Sigmoid colon (tissue), 7 donors: Measurements from ENCODE around the gene AAMDC. TPM values are rescaled to one million over a fixed set of nuclear protein-coding genes. Genes with fewer than 3 reads are reported as not detected.

ENCODE experiments used
- DNase-seq: peaks from one replicate; pipeline ENCODE4 v3.0.0-alpha.2; 2019
- H3K27ac ChIP-seq, 4 donors: fragments of 200-600 bp; sonication (generic); one replicate each; pipeline ENCODE4 v1.5.1; 2016 to 2019; ENCODE audit warnings: mild to moderate bottlenecking in 1 of 4
- H3K27me3 ChIP-seq, 3 donors: fragments of 200-600 bp; sonication (generic); one replicate each; pipeline ENCODE4 v1.5.1; 2019; ENCODE audit warnings: mild to moderate bottlenecking in 1 of 3
- H3K36me3 ChIP-seq, 4 donors: fragments of 200-600 bp; sonication (generic); one replicate each; pipeline ENCODE4 v1.5.1; 2016 to 2019
- H3K4me1 ChIP-seq, 4 donors: fragments of 200-600 bp; sonication (generic); one replicate each; pipeline ENCODE4 v1.5.1; 2017 to 2019
- H3K4me3 ChIP-seq, 4 donors: fragments of 200-600 bp; sonication (generic); one replicate each; pipeline ENCODE4 v1.5.1; 2017 to 2019; ENCODE audit warnings: mild to moderate bottlenecking in 2 of 4, moderate library complexity in 1 of 4
- H3K9me3 ChIP-seq, 4 donors: fragments of 200-600 bp in 3 of 4; sonication (generic) in 3 of 4; one replicate each; pipeline versions ENCODE4 v1.5.1 to v1.6.1; 2013 to 2019
- CTCF ChIP-seq, 4 experiments: fragments of 450-650 bp in 3 of 4; fragments of 200-600 bp in 1 of 4; IDR thresholded peaks; one replicate each; pipeline ENCODE4 v1.5.1; 2016 to 2019; ENCODE audit warnings: antibody characterized with exemption in 4 of 4, mild to moderate bottlenecking in 3 of 4, moderate library complexity in 2 of 4
- EP300 ChIP-seq, 4 donors: sonication (generic); formaldehyde crosslinking; IDR thresholded peaks; one replicate each; pipeline ENCODE4 v1.6.1; 2017; ENCODE audit warnings: antibody characterized with exemption in 4 of 4
- POLR2A ChIP-seq, 2 donors: fragments of 450-650 bp; IDR thresholded peaks; one replicate each; pipeline ENCODE4 v1.6.1; 2016; ENCODE audit warnings: antibody characterized with exemption in 2 of 2, mild to moderate bottlenecking in 2 of 2, moderate library complexity in 2 of 2
- POLR2AphosphoS5 ChIP-seq, 4 donors: sonication (generic); formaldehyde crosslinking; IDR thresholded peaks; one replicate each; pipeline ENCODE4 v1.6.1; 2017; ENCODE audit warnings: antibody characterized with exemption in 4 of 4
- WGBS, 2 donors: extraction: QIAGEN DNeasy Blood & Tissue Kit; methylation state at CpG; one replicate each; pipeline ENCODE4 v1.1.7; 2013; 5-methylcytosine and 5-hydroxymethylcytosine counted together
- intact Hi-C: fragments of 100-400 bp; cut with DNase I; formaldehyde crosslinking; loops from one replicate; pipeline ENCODE4 v1.15.1; 2023
- polyA plus RNA-seq, 3 donors: library from polyadenylated mRNA; stranded (reverse); fragments of 200-250 nt; gene quantifications; one replicate each; pipeline ENCODE4 v1.2.3, GENCODE V29; 2013
- total RNA-seq, 4 donors: library from RNA; depleted of rRNA; stranded (reverse); fragments of >200 nt; gene quantifications; one replicate each; pipeline ENCODE4 v1.1.0, GENCODE V29; 2016
- donor health status: healthy with polysubstance abuse.
- donor health status: Bipolar disorder and iron deficiency.
- donor health status: healthy.

Gene AAMDC
- total RNA-seq (10 to 100 TPM; 29.1 to 66.7 (median 43.7) TPM), polyA plus RNA-seq (10 to 100 TPM; 36.4 to 85.3 (median 63.6) TPM)

- peak; percentile 99 for DNase-seq
- Histone ChIP-seq H3K27me3 (no peaks in the 10 kb centered on the region), H3K36me3 (no peaks in the 10 kb centered on the region), H3K4me3 (peak within 1 kb of the TSS; percentile 64 to 100 (median 98)), H3K9me3 (no peaks in the 10 kb centered on the region), H3K4me1 (peaks cover 0 to 68% (median 51%) of the 10 kb centered on the region in 4 donors), H3K27ac (peak within 1 kb of the TSS; percentile 85 to 99 (median 98))
- intact Hi-C loops = loop anchor here (2.0 to 10.0 kb wide), 2 partner anchors 94 to 174 kb away; partner anchors contain the start of gene INTS4
- WGBS, 2 donors = 0% methylated on average over 64 of the region's 64 CpGs
- TF ChIP-seq CTCF (IDR thresholded peaks at IDR 0.05) = peak; percentile 28 to 62 (median 52)
- peak; percentile 84 to 99 (median 88) for TF ChIP-seq POLR2AphosphoS5 (IDR thresholded peaks at IDR 0.05)
- TF ChIP-seq EP300 (IDR thresholded peaks at IDR 0.05) = no peak
- TF ChIP-seq POLR2A (IDR thresholded peaks at IDR 0.05) = peak; percentile 75 to 81
These were observed at the start of gene AAMDC, which contains the start of gene RSF1 for GRCh38 chr11:77820565-77821348. Gene AAMDC, plus strand, starts transcription at chr11:77821144. Its CDS starts 21,353 bp downstream, at chr11:77842497. Gene RSF1, minus strand, starts transcription at chr11:77820722. Its CDS starts 8 bp downstream, at chr11:77820714.

DNA sequence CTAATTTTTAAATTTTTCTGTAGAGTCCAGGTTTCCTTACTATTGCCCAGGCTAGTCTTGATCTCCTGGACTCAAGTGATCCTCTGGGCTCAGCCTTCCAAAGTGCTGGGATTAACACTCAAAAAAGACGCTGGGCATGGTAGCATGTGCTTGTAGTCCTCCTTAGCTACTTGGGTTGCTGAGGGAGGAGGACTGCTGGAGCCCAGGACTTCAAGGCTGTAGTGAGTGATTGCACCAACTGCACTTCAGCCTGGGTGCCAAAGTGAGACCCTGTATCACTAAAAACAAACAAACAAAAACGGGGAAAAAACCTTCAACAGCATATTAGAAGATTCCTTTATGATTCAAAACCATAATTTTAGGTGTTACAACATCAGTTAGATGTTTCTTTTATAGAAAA, 45.0 kb upstream of the AAMDC start:
- 69 to 82% methylated on average over 2 of the region's 2 CpGs for WGBS, 2 donors
- peaks cover 0 to 15% (median 3%) of the 10 kb centered on the region in 4 donors for H3K4me1 ChIP-seq
- TF ChIP-seq POLR2A (IDR thresholded peaks at IDR 0.05) (no peak), POLR2AphosphoS5 (IDR thresholded peaks at IDR 0.05) (no peak), CTCF (IDR thresholded peaks at IDR 0.05) (no peak), EP300 (IDR thresholded peaks at IDR 0.05) (no peak)
- no peak overlapping the region for H3K4me3 ChIP-seq
- intact Hi-C loops = no loop called here
- DNase-seq = no peak
- no peaks in the 10 kb centered on the region for H3K27me3 ChIP-seq
- H3K36me3 ChIP-seq = no peaks in the 10 kb centered on the region
- no peak overlapping the region for H3K27ac ChIP-seq
- H3K9me3 ChIP-seq = no peaks in the 10 kb centered on the region

DNA sequence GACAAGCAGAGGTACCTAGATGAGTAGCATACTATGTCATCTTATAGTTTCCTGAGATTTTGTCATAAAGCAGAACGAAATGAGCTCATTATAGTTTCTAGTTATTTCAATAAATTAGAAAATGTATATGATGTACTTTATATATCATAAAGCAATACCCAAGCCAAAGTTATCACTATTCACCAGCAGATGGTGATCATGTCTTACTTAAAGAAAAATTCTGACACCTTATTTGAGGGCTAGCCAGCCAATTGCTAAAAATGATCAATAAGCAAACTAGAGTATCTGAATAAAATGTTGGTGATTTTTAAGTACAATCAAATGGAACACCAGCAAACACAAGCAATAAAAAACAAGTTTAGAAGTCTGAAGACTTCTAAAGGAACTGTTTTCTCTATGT, 44.5 kb upstream of the AAMDC start:
- Histone ChIP-seq H3K27ac (no peak overlapping the region), H3K9me3 (no peaks in the 10 kb centered on the region), H3K4me3 (no peak overlapping the region), H3K4me1 (peaks cover 0 to 10% (median 3%) of the 10 kb centered on the region in 4 donors), H3K36me3 (no peaks in the 10 kb centered on the region), H3K27me3 (no peaks in the 10 kb centered on the region)
- no peak for TF ChIP-seq POLR2AphosphoS5 (IDR thresholded peaks at IDR 0.05)
- WGBS, 2 donors = 88 to 89% methylated on average over 1 of the region's 1 CpG
- intact Hi-C loops = no loop called here
- DNase-seq = no peak

DNA sequence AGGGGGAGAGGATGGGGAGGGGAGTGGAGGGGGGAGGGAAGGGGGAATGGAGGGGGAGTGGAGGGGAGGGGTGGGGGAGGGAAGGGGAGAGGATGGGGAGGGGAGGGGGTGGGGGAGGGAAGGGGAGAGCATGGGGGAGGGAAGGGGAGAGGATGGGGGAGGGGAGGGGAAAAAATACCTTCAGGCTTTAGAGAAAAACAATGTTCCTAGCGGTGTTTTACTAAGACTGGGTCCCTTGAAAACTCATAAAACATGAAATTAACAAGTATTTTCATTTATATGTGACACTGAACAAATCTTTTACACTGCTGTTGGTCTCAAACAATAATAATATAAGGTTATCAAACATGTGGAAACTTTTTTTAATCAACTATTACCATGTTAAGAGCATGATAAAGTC, 42.8 kb upstream of the AAMDC start:
- no peaks in the 10 kb centered on the region for H3K9me3 ChIP-seq
- intact Hi-C loops = no loop called here
- 97 to 100% methylated on average over 1 of the region's 1 CpG for WGBS, 2 donors
- TF ChIP-seq CTCF (IDR thresholded peaks at IDR 0.05) (no peak), POLR2A (IDR thresholded peaks at IDR 0.05) (no peak), EP300 (IDR thresholded peaks at IDR 0.05) (no peak), POLR2AphosphoS5 (IDR thresholded peaks at IDR 0.05) (no peak)
- H3K27ac ChIP-seq = no peak overlapping the region
- H3K4me1 ChIP-seq = peaks cover 0 to 6% (median 2%) of the 10 kb centered on the region in 4 donors
- no peak overlapping the region for H3K4me3 ChIP-seq
- H3K36me3 ChIP-seq = no peaks in the 10 kb centered on the region
- DNase-seq = no peak
- no peaks in the 10 kb centered on the region for H3K27me3 ChIP-seq

GRCh38 chr11:77778549-77778948, 42.4 kb upstream of the AAMDC start:
- Histone ChIP-seq H3K27ac (no peak overlapping the region), H3K4me1 (peaks cover 0 to 6% (median 2%) of the 10 kb centered on the region in 4 donors), H3K36me3 (no peaks in the 10 kb centered on the region), H3K9me3 (no peaks in the 10 kb centered on the region), H3K4me3 (no peak overlapping the region), H3K27me3 (no peaks in the 10 kb centered on the region)
- no peak for DNase-seq
- WGBS, 2 donors = 41% methylated on average over 1 of the region's 1 CpG
- intact Hi-C loops = no loop called here
- TF ChIP-seq EP300 (IDR thresholded peaks at IDR 0.05) (no peak), POLR2A (IDR thresholded peaks at IDR 0.05) (no peak), POLR2AphosphoS5 (IDR thresholded peaks at IDR 0.05) (no peak), CTCF (IDR thresholded peaks at IDR 0.05) (no peak)
